BJ (cell line): ENCODE data around the gene CPA3. TPM values are rescaled to one million over a fixed set of nuclear protein-coding genes. Genes with fewer than 3 reads are reported as not detected.

ENCODE experiments used
- CTCF ChIA-PET: fragments of 350-600 bp; formaldehyde crosslinking; extraction: SDS; loops from one replicate; lab custom pipeline; 2021; ENCODE audit warnings: antibody characterized with exemption, inconsistent platforms; lab: Yijun Ruan, JAX
- POLR2A ChIA-PET: fragments of 300-600 bp; sonication (Branson Sonifier 250); formaldehyde crosslinking; extraction: SDS; loops from one replicate; lab custom pipeline; 2021; ENCODE audit warnings: antibody characterized with exemption; lab: Charles Lee
- DNase-seq: peaks from one replicate; pipeline ENCODE4 v3.0.0-alpha.2; 2011; ENCODE audit warnings: low read depth
- H3K27me3 ChIP-seq: 2 replicates; pipeline ENCODE4 v1.6.0; 2011; ENCODE audit warnings: low read length; ENCODE audit not compliant: control insufficient read depth, insufficient read depth
- H3K36me3 ChIP-seq: 2 replicates; pipeline ENCODE4 v1.5.1; 2011; ENCODE audit warnings: low read length; ENCODE audit not compliant: control insufficient read depth, insufficient read depth
- H3K4me3 ChIP-seq: 2 replicates; pipeline ENCODE4 v1.5.1; 2011; ENCODE audit warnings: low read depth, mild to moderate bottlenecking, control low read depth, low read length
- CTCF ChIP-seq: IDR thresholded peaks from 2 replicates; pipeline ENCODE4 v1.5.1; 2011; ENCODE audit warnings: low read depth, mild to moderate bottlenecking, control low read depth, inconsistent platforms, low read length, moderate library complexity; ENCODE audit not compliant: insufficient read depth
- polyA plus RNA-seq: library from polyadenylated mRNA; depleted of rRNA; stranded (reverse); fragments of >200 nt; gene quantifications from 2 replicates; pipeline ENCODE4 v1.2.3, GENCODE V29; 2011

CPA3 gene
- polyA plus RNA-seq, 1 experiment: 3.1 TPM

GRCh38 chr3:148922467-148922866, 57.4 kb downstream of the CPA3 start:
- H3K27me3 ChIP-seq: no peaks in the 10 kb centered on the region
- no peak for TF ChIP-seq CTCF
- no peak overlapping the region for H3K4me3 ChIP-seq
- no peaks in the 10 kb centered on the region for H3K36me3 ChIP-seq
- no peak for DNase-seq
- ChIA-PET CTCF (interaction anchor here (1.0 kb wide), 2 partner anchors 11 to 61 kb away, joined by 3 read pairs; no protein-coding TSS in a partner anchor), POLR2A (no interaction called here)

- CTCF ChIA-PET: no interaction called here
- no peaks in the 10 kb centered on the region for H3K27me3 ChIP-seq
- POLR2A ChIA-PET: no interaction called here
- no peak for DNase-seq
- no peak overlapping the region for H3K4me3 ChIP-seq
- no peaks in the 10 kb centered on the region for H3K36me3 ChIP-seq
- no peak for TF ChIP-seq CTCF
These were observed 58.5 kb downstream of the CPA3 start for GRCh38 chr3:148923592-148923991.

- no peak overlapping the region for H3K4me3 ChIP-seq
- TF ChIP-seq CTCF: no peak
- H3K36me3 ChIP-seq: no peaks in the 10 kb centered on the region
- DNase-seq: peak; percentile 41
- no peaks in the 10 kb centered on the region for H3K27me3 ChIP-seq
- CTCF ChIA-PET: interaction anchor here (0.6 kb wide), 1 partner anchor 1532 kb away, joined by 3 read pairs; no protein-coding TSS in a partner anchor
- POLR2A ChIA-PET: no interaction called here
These were observed 59.5 kb downstream of the CPA3 start for GRCh38 chr3:148924562-148924961.

GRCh38 chr3:148925845-148926244, 60.7 kb downstream of the CPA3 start:
- Histone ChIP-seq H3K27me3 (no peaks in the 10 kb centered on the region), H3K4me3 (no peak overlapping the region), H3K36me3 (no peaks in the 10 kb centered on the region)
- no peak for TF ChIP-seq CTCF
- ChIA-PET POLR2A (no interaction called here), CTCF (no interaction called here)
- no peak for DNase-seq

- H3K36me3 ChIP-seq: no peaks in the 10 kb centered on the region
- no peak overlapping the region for H3K4me3 ChIP-seq
- DNase-seq: no peak
- POLR2A ChIA-PET: no interaction called here
- no peak for TF ChIP-seq CTCF
- no peaks in the 10 kb centered on the region for H3K27me3 ChIP-seq
- CTCF ChIA-PET: interaction anchor here (1.1 kb wide), 1 partner anchor 24 kb away, joined by 4 read pairs; no protein-coding TSS in a partner anchor
These were observed 65.7 kb downstream of the CPA3 start for GRCh38 chr3:148930752-148931151.
